Prostate gland (tissue), 2 donors: Measurements from ENCODE around the gene SMC4. TPM values are rescaled to one million over a fixed set of nuclear protein-coding genes. Genes with fewer than 3 reads are reported as not detected.

Source experiments
- DNase-seq: peaks from one replicate; pipeline ENCODE4 v3.0.0-alpha.2; 2019; ENCODE audit warnings: low spot score
- H3K27ac ChIP-seq, 2 donors: fragments of 200-600 bp; sonication (generic); 2 replicates each; pipeline ENCODE4 v1.5.1; 2017 to 2019
- H3K27me3 ChIP-seq: fragments of 200-600 bp; sonication (generic); replicated peaks from 2 replicates; pipeline ENCODE4 v1.5.1; 2019; ENCODE audit not compliant: insufficient read depth
- H3K36me3 ChIP-seq, 2 donors: fragments of 200-600 bp; sonication (generic); 1 replicate in 1 of 2; 2 replicates in 1 of 2; pipeline versions ENCODE4 v1.5.1 to v1.8.1; 2017 to 2019
- H3K4me1 ChIP-seq: fragments of 200-600 bp; sonication (generic); replicated peaks from 2 replicates; pipeline ENCODE4 v1.5.1; 2019
- H3K4me3 ChIP-seq, 2 donors: fragments of 200-600 bp; sonication (generic); 2 replicates each; pipeline ENCODE4 v1.5.1; 2017 to 2019
- H3K9me3 ChIP-seq: fragments of 200-600 bp; sonication (generic); 2 replicates; pipeline ENCODE4 v1.5.1; 2017
- POLR2A ChIP-seq: fragments of 450-650 bp; IDR thresholded peaks from one replicate; pipeline ENCODE4 v1.6.1; 2016; ENCODE audit warnings: antibody characterized with exemption, mild to moderate bottlenecking
- POLR2AphosphoS5 ChIP-seq: sonication (generic); formaldehyde crosslinking; IDR thresholded peaks from one replicate; pipeline ENCODE4 v1.6.1; 2017; ENCODE audit warnings: antibody characterized with exemption
- WGBS: methylation state at CpG from one replicate; pipeline ENCODE4 v1.1.5; 2018; 5-methylcytosine and 5-hydroxymethylcytosine counted together
- intact Hi-C: fragments of 100-400 bp; cut with DNase I; formaldehyde crosslinking; loops from one replicate; pipeline ENCODE4 v1.14.2; 2022
- total RNA-seq, 2 donors: library from RNA; depleted of rRNA; stranded (reverse); fragments of >200 nt; gene quantifications; one replicate each; pipeline ENCODE4 v1.1.0, GENCODE V29; 2016
- TF ChIP-seq, protein P1 (sequence below), 4 experiments: fragments of 200-600 bp in 2 of 4; fragments of 450-650 bp in 2 of 4; sonication (generic) in 2 of 4; IDR thresholded peaks; 1 replicate in 3 of 4; 2 replicates in 1 of 4; pipeline ENCODE4 v1.5.1; 2016 to 2019; ENCODE audit warnings: antibody characterized with exemption in 4 of 4, mild to moderate bottlenecking in 2 of 4, moderate library complexity in 2 of 4

The SMC4 gene
- total RNA-seq, 2 donors from 2014 or later = 13.8 to 40.4 TPM

DNA sequence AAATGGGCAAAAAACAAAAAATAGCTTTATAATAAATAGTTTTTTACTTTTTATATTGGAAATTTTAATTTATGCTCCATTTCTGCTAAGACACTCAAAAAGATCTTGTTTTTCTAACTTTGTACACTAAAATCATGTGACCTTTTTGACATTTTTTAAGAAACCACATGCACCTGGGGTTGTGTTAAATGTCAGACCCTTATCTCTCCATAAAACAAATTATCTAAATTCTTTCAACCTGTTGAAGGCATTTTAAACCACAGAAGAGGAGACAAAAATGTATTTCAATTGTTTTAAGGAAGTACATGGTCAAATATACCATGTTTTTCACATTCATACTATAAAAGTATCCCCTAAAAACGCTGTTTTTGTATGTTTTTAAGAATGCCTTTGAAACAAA is 29.7 kb upstream of the SMC4 start:
- Histone ChIP-seq H3K27ac (no peak overlapping the region), H3K27me3 (no peaks in the 10 kb centered on the region), H3K4me1 (no peaks in the 10 kb centered on the region), H3K4me3 (no peak overlapping the region), H3K36me3 (no peaks in the 10 kb centered on the region), H3K9me3 (no peaks in the 10 kb centered on the region)
- TF ChIP-seq, protein P1, sequence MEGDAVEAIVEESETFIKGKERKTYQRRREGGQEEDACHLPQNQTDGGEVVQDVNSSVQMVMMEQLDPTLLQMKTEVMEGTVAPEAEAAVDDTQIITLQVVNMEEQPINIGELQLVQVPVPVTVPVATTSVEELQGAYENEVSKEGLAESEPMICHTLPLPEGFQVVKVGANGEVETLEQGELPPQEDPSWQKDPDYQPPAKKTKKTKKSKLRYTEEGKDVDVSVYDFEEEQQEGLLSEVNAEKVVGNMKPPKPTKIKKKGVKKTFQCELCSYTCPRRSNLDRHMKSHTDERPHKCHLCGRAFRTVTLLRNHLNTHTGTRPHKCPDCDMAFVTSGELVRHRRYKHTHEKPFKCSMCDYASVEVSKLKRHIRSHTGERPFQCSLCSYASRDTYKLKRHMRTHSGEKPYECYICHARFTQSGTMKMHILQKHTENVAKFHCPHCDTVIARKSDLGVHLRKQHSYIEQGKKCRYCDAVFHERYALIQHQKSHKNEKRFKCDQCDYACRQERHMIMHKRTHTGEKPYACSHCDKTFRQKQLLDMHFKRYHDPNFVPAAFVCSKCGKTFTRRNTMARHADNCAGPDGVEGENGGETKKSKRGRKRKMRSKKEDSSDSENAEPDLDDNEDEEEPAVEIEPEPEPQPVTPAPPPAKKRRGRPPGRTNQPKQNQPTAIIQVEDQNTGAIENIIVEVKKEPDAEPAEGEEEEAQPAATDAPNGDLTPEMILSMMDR (IDR thresholded peaks at IDR 0.05) = no peak
- TF ChIP-seq POLR2AphosphoS5 (no peak), POLR2A (no peak)
- WGBS = 57% methylated on average over 1 of the region's 1 CpG
- intact Hi-C loops = no loop called here
- no peak for DNase-seq

DNA sequence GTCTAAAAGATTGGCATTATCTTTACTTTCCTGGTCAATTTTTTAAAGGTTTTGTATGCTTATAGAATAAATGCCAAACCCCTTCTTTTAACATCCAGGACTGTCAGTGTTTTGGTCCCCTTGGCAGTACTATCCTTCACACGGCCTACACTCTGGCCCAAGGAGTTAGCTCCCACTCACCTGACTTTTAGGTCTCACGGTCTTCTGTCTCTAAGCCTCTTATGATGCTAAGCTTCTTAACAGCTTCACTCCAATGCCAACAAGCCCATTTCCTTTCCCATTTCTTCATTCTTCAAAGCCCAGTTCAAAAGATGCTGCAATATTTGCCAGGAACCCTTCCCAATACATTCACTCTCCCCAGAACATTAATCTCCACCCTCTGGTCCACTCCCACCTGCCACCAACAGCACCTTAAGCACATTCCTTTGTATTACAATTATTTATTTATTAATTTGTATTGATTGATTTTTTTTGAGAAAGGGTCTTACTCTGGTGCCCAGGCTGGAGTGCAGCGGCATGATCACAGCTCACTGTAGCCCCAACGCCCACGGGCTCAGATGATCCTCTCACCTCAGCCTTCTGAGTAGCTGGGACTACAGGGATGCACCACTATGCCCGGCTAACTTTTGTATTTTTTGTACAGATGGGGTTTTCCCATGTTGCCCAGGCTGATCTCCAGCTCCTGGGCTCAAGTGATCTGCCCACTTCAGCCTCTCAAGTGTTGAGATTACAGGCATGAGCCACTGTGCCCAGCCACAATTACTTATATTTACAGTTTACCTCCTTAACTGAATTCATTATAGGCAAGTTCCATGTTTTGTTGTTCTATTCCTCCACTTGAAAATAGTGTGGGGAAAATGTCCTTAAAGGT is 28.2 kb upstream of the SMC4 start:
- Histone ChIP-seq H3K4me1 (no peaks in the 10 kb centered on the region), H3K27me3 (no peaks in the 10 kb centered on the region), H3K9me3 (no peaks in the 10 kb centered on the region), H3K4me3 (no peak overlapping the region), H3K36me3 (no peaks in the 10 kb centered on the region), H3K27ac (no peak overlapping the region)
- intact Hi-C loops = no loop called here
- TF ChIP-seq POLR2A (no peak), POLR2AphosphoS5 (no peak)
- TF ChIP-seq, protein P1 (IDR thresholded peaks at IDR 0.05) = no peak
- DNase-seq = no peak
- WGBS = 97% methylated on average over 6 of the region's 6 CpGs

DNA sequence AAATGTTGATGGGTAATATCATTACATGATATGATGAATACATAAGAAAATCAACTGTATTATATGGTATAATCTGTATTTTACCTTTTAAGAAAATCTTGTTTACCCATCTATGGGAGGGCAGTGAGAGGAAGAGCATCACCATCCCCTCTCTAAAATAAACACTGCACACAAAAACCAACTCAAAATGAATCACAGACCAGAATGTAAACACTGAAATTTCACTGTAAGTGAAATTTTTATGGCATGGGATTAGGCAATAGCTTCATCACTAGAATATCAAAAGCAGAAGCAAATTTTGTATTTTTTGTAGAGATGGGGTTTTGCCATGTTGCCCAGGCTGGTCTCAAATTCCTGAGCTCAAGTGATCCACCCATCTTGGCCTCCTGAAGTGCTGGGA is 26.7 kb upstream of the SMC4 start:
- no peak overlapping the region for H3K4me3 ChIP-seq
- intact Hi-C loops = no loop called here
- H3K9me3 ChIP-seq = no peaks in the 10 kb centered on the region
- H3K4me1 ChIP-seq = no peaks in the 10 kb centered on the region
- no peak for DNase-seq
- H3K27ac ChIP-seq = no peak overlapping the region
- H3K36me3 ChIP-seq = no peaks in the 10 kb centered on the region
- no peaks in the 10 kb centered on the region for H3K27me3 ChIP-seq
- TF ChIP-seq POLR2A = no peak
- no peak for TF ChIP-seq POLR2AphosphoS5
- TF ChIP-seq, protein P1 (IDR thresholded peaks at IDR 0.05) = no peak

DNA sequence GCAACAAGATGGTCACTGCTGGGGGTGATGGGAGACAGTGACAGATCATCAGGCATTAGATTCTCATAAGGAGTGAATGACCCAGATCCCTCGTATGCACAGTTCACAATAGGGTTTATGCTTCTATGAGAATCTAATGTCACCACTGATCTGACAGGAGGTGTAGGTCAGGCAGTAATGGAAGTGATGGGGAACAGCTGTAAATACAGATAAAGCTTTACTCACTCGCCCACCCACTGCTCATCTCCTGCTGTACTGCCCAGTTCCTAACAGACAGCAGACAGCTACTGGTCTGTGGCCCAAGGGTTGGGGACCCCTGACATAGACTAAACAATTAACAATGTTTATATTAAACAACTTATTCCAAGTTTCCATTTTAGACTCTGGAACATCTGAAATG is 25.8 kb upstream of the SMC4 start:
- H3K27ac ChIP-seq = no peak overlapping the region
- no peak for DNase-seq
- 89% methylated on average over 2 of the region's 2 CpGs for WGBS

More for the DNA sequence above, 25.8 kb upstream of the SMC4 start:
- H3K36me3 ChIP-seq = no peaks in the 10 kb centered on the region
- TF ChIP-seq POLR2A (no peak), POLR2AphosphoS5 (no peak)
- TF ChIP-seq, protein P1 (IDR thresholded peaks at IDR 0.05) = no peak
- H3K27me3 ChIP-seq = no peaks in the 10 kb centered on the region
- no peak overlapping the region for H3K4me3 ChIP-seq
- intact Hi-C loops = no loop called here
- H3K9me3 ChIP-seq = no peaks in the 10 kb centered on the region
- H3K4me1 ChIP-seq = no peaks in the 10 kb centered on the region
